Measurements from ENCODE around the gene GLDC. TPM values are rescaled to one million over a fixed set of nuclear protein-coding genes. Genes with fewer than 3 reads are reported as not detected.
A peak's percentile ranks its signal among the peaks of the same experiment; 100 is the strongest.

The GLDC gene
- total RNA-seq, 1 donor from 2014 or later = 8.9 TPM

DNA sequence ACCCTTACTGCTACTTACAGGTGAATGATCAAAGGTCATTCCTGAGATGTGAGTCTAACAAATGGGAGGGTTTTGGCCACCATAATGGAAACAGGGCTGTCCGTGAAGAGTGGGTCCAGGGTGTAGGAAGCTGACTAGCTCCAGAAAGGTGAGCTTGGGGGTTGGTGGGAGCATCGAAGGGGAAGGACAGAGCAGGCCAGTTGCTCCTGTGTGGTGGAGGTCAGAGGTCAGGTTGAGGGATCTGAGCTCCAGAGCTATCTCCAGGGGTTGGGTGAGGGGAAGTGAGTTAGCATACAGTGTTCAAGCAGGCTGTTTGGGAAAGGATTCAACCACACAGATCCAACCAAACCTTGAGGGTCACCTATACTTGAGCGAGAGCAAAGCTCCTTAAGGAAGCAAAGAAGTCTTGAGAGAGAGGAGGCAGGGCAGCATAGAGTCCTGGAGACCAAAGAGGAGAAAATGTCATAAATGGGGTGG lies 18.7 kb upstream of the GLDC start:
- TF ChIP-seq, protein P1, sequence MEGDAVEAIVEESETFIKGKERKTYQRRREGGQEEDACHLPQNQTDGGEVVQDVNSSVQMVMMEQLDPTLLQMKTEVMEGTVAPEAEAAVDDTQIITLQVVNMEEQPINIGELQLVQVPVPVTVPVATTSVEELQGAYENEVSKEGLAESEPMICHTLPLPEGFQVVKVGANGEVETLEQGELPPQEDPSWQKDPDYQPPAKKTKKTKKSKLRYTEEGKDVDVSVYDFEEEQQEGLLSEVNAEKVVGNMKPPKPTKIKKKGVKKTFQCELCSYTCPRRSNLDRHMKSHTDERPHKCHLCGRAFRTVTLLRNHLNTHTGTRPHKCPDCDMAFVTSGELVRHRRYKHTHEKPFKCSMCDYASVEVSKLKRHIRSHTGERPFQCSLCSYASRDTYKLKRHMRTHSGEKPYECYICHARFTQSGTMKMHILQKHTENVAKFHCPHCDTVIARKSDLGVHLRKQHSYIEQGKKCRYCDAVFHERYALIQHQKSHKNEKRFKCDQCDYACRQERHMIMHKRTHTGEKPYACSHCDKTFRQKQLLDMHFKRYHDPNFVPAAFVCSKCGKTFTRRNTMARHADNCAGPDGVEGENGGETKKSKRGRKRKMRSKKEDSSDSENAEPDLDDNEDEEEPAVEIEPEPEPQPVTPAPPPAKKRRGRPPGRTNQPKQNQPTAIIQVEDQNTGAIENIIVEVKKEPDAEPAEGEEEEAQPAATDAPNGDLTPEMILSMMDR (IDR thresholded peaks at IDR 0.05; ENCODE audit: insufficient read depth, low read depth, low read length) = no peak
- no peak for TF ChIP-seq EZH2 (IDR thresholded peaks at IDR 0.05; ENCODE audit: insufficient read depth, low read length)
- Histone ChIP-seq H3K4me3 (ENCODE audit: insufficient read depth, low read depth, low read length) (no peak overlapping the region), H3K9ac (ENCODE audit: low read length) (no peak overlapping the region), H4K20me1 (ENCODE audit: insufficient read depth, low read length) (no peaks in the 10 kb centered on the region), H3K27ac (ENCODE audit: low read depth, low read length) (no peak overlapping the region), H3K9me3 (ENCODE audit: insufficient read depth, low read depth, low read length) (no peaks in the 10 kb centered on the region), H3K4me1 (ENCODE audit: insufficient read depth, low read length) (no peaks in the 10 kb centered on the region), H3K4me2 (ENCODE audit: low read length) (no peak overlapping the region), H3K27me3 (ENCODE audit: insufficient read depth, low read length) (no peaks in the 10 kb centered on the region), H2AFZ (ENCODE audit: low read depth, low read length) (no peak overlapping the region), H3K79me2 (ENCODE audit: insufficient read depth, low read length) (no peaks in the 10 kb centered on the region), H3K36me3 (ENCODE audit: insufficient read depth, low read length) (no peaks in the 10 kb centered on the region)
- H3K4me1 Mint-ChIP-seq (ENCODE audit: low read depth, unreplicated experiment) = peaks cover 7% of the 10 kb centered on the region
- H3K27me3 Mint-ChIP-seq (ENCODE audit: low read depth, unreplicated experiment) = no peaks in the 10 kb centered on the region
- no peaks in the 10 kb centered on the region for H3K9me3 Mint-ChIP-seq (ENCODE audit: unreplicated experiment)
- no peak for DNase-seq (ENCODE audit: low read depth)
- FAIRE-seq = no peak
- H3K4me3 Mint-ChIP-seq (ENCODE audit: unreplicated experiment) = peak overlapping the region; percentile 35
- no peaks in the 10 kb centered on the region for H3K36me3 Mint-ChIP-seq (ENCODE audit: low read depth, unreplicated experiment)
- peak overlapping the region; percentile 67 for H3K27ac Mint-ChIP-seq (ENCODE audit: unreplicated experiment)

- Histone ChIP-seq H3K36me3 (ENCODE audit: insufficient read depth, low read length) (no peaks in the 10 kb centered on the region), H3K27me3 (ENCODE audit: insufficient read depth, low read length) (no peaks in the 10 kb centered on the region), H3K4me1 (ENCODE audit: insufficient read depth, low read length) (no peaks in the 10 kb centered on the region), H3K4me3 (ENCODE audit: insufficient read depth, low read depth, low read length) (no peak overlapping the region), H3K27ac (ENCODE audit: low read depth, low read length) (no peak overlapping the region), H3K9me3 (ENCODE audit: insufficient read depth, low read depth, low read length) (no peaks in the 10 kb centered on the region), H2AFZ (ENCODE audit: low read depth, low read length) (no peak overlapping the region), H4K20me1 (ENCODE audit: insufficient read depth, low read length) (no peaks in the 10 kb centered on the region), H3K79me2 (ENCODE audit: insufficient read depth, low read length) (no peaks in the 10 kb centered on the region), H3K9ac (ENCODE audit: low read length) (no peak overlapping the region), H3K4me2 (ENCODE audit: low read length) (no peak overlapping the region)
- H3K27ac Mint-ChIP-seq (ENCODE audit: unreplicated experiment) = no peak overlapping the region
- peaks cover 7% of the 10 kb centered on the region for H3K4me1 Mint-ChIP-seq (ENCODE audit: low read depth, unreplicated experiment)
- DNase-seq (ENCODE audit: low read depth) = no peak
- TF ChIP-seq EZH2 (IDR thresholded peaks at IDR 0.05; ENCODE audit: insufficient read depth, low read length) = no peak
- TF ChIP-seq, protein P1 (IDR thresholded peaks at IDR 0.05; ENCODE audit: insufficient read depth, low read depth, low read length) = no peak
- no peak for FAIRE-seq
- H3K4me3 Mint-ChIP-seq (ENCODE audit: unreplicated experiment) = no peak overlapping the region
- H3K36me3 Mint-ChIP-seq (ENCODE audit: low read depth, unreplicated experiment) = no peaks in the 10 kb centered on the region
- no peaks in the 10 kb centered on the region for H3K9me3 Mint-ChIP-seq (ENCODE audit: unreplicated experiment)
- H3K27me3 Mint-ChIP-seq (ENCODE audit: low read depth, unreplicated experiment) = no peaks in the 10 kb centered on the region
These were observed 15.0 kb upstream of the GLDC start for GRCh38 chr9:6660512-6660911.

DNA sequence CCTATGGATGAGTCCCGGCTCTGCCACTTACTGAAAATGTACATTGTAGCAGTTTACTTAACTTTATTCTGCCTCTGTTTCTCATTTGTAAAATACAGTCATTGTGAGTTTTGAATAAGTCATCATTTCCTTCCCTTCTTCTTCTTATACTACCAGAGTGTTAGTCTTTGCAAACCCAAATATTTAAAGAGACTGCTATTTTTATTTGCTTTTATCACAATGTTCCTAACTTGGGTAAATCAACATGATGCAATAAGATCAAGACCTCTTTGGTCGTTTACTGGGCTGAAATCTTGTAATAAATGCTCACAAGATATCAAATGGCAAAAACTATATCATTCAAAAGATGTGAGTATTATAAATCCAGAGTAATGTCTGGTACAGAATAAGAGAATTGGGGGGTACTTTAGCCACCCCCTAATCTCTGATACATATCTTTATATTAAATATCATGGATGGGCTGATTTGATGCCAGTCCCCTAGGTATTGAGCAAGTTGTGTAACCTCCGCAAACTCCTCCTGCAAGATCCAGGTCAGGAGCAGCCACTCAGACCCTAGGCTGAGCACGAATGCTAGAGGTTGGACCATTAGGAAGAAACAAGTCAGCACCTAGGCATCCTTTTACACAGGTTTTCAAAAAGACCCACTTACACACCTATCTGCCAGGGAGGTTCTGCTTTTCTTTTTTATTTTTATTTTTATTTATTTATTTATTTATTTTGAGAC lies 13.3 kb upstream of the GLDC start:
- Histone ChIP-seq H2AFZ (ENCODE audit: low read depth, low read length) (no peak overlapping the region), H4K20me1 (ENCODE audit: insufficient read depth, low read length) (no peaks in the 10 kb centered on the region), H3K9ac (ENCODE audit: low read length) (no peak overlapping the region), H3K4me2 (ENCODE audit: low read length) (no peak overlapping the region), H3K27me3 (ENCODE audit: insufficient read depth, low read length) (no peaks in the 10 kb centered on the region), H3K4me3 (ENCODE audit: insufficient read depth, low read depth, low read length) (no peak overlapping the region), H3K36me3 (ENCODE audit: insufficient read depth, low read length) (no peaks in the 10 kb centered on the region), H3K4me1 (ENCODE audit: insufficient read depth, low read length) (no peaks in the 10 kb centered on the region), H3K27ac (ENCODE audit: low read depth, low read length) (no peak overlapping the region), H3K9me3 (ENCODE audit: insufficient read depth, low read depth, low read length) (no peaks in the 10 kb centered on the region), H3K79me2 (ENCODE audit: insufficient read depth, low read length) (no peaks in the 10 kb centered on the region)
- Mint-ChIP-seq H3K4me1 (ENCODE audit: low read depth, unreplicated experiment) (no peaks in the 10 kb centered on the region), H3K36me3 (ENCODE audit: low read depth, unreplicated experiment) (no peaks in the 10 kb centered on the region), H3K27ac (ENCODE audit: unreplicated experiment) (no peak overlapping the region), H3K9me3 (ENCODE audit: unreplicated experiment) (no peaks in the 10 kb centered on the region), H3K4me3 (ENCODE audit: unreplicated experiment) (no peak overlapping the region), H3K27me3 (ENCODE audit: low read depth, unreplicated experiment) (no peaks in the 10 kb centered on the region)
- TF ChIP-seq, protein P1 (IDR thresholded peaks at IDR 0.05; ENCODE audit: insufficient read depth, low read depth, low read length) = no peak
- TF ChIP-seq EZH2 (IDR thresholded peaks at IDR 0.05; ENCODE audit: insufficient read depth, low read length) = no peak
- DNase-seq (ENCODE audit: low read depth) (no peak), FAIRE-seq (no peak)
